Measurements from ENCODE around the gene ITSN1.

DNA sequence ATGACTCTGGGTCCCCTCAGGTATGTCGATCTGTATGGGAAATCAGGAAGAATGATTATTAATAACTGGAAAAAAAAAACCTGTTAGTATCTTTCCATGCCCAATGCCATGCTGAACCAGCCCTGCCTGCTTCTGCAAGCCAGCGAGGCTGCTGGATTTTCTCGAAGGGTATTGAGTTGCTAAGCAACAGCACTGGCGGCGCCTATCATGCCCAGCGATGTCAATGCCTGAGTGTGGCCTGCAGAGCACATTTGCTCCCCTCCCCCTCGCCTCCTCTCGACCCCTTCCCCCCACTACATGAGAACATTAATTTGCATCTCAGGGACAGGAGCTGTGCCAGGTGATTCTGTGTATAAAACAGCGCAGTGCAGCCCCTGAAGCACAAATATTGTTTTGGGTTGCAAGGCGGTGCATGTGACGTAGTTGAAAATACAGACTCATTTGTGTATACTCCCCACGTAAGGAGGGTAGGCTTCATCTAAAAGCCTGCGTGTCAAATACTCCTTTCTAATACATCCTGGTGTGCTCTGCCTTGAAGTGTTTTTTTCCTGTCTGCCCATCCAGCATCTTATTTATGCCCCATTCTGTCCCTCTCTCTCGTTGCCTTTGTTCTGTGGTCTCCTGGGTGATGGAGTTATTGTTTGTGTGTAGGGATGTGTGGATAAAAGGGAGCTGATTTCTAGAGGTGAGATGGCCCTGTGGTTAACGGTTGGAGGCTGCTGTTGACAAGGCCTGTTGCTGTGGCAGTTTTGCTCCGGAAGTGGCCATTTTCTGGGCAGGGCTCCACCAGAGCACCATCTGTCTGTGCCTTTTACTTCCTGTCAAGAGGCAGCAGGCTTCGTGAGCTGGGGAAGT, 306.0 kb downstream of the ITSN1 start:
- TF ChIP-seq CTCF (IDR thresholded peaks at IDR 0.05) (no peak), POLR2A (IDR thresholded peaks at IDR 0.05) (no peak)
